Keratinocyte (primary cell): Measurements from ENCODE around the gene CHRDL2.

Source experiments
- EZH2 ChIP-seq: IDR thresholded peaks from one replicate; pipeline ENCODE4 v1.6.1; 2012; ENCODE audit warnings: inconsistent platforms, mild to moderate bottlenecking, low read length, moderate library complexity
- TF ChIP-seq, protein P1 (sequence below), 3 experiments: IDR thresholded peaks in 1 of 3; conservative IDR thresholded peaks in 1 of 3; optimal IDR thresholded peaks in 1 of 3; 2 replicates in 2 of 3; 3 replicates in 1 of 3; pipeline versions ENCODE3 to v1.5.1; 2011; ENCODE audit warnings: low read length in 3 of 3, mild to moderate bottlenecking in 3 of 3, moderate library complexity in 2 of 3, control low read depth in 1 of 3, inconsistent platforms in 1 of 3; ENCODE audit not compliant: insufficient read depth in 2 of 3; ENCODE audit errors: extremely low read depth in 1 of 3

- TF ChIP-seq, protein P1, sequence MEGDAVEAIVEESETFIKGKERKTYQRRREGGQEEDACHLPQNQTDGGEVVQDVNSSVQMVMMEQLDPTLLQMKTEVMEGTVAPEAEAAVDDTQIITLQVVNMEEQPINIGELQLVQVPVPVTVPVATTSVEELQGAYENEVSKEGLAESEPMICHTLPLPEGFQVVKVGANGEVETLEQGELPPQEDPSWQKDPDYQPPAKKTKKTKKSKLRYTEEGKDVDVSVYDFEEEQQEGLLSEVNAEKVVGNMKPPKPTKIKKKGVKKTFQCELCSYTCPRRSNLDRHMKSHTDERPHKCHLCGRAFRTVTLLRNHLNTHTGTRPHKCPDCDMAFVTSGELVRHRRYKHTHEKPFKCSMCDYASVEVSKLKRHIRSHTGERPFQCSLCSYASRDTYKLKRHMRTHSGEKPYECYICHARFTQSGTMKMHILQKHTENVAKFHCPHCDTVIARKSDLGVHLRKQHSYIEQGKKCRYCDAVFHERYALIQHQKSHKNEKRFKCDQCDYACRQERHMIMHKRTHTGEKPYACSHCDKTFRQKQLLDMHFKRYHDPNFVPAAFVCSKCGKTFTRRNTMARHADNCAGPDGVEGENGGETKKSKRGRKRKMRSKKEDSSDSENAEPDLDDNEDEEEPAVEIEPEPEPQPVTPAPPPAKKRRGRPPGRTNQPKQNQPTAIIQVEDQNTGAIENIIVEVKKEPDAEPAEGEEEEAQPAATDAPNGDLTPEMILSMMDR (optimal IDR thresholded peaks at IDR 0.05 in 1 of 3, IDR thresholded peaks at IDR 0.05 in 1 of 3, conservative IDR thresholded peaks at IDR 0.05 in 1 of 3; ENCODE audit: extremely low read depth in 1 of 3, insufficient read depth in 2 of 3, low read length in 3 of 3) = no peak
- TF ChIP-seq EZH2 = no peak
Measured at GRCh38 chr11:74654976-74655375, 76.2 kb downstream of the CHRDL2 start.
